Measurements from ENCODE around the gene SYNE1.
"Not testable (repeated sequence)": the region's sequence is repeated elsewhere in the genome, so short reads cannot be mapped to it uniquely, and the experiment has no call there.

The SYNE1 gene

DNA sequence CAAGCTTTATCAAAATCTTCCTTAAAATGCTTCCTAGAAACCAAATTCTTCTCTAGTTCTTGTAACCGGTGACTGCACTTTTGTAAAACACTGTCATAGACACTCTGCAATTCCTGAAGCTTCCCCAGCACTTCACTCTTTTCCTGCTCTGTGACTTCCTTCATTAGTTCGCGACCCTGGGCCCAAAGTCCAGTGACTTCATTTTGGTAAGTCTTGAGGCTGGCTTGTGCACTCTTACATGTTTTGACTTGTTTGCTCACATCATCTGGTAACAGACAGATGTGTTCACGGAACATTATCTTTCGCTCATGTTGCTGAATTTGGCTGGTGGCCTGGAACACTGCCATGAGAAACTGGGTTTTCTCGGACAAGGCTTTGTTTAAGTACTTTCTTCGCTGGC, 306.2 kb downstream of the SYNE1 start:
- in situ Hi-C loops (cut with HindIII; ENCODE audit: low sequenced_read_pairs) = no loop called here

DNA sequence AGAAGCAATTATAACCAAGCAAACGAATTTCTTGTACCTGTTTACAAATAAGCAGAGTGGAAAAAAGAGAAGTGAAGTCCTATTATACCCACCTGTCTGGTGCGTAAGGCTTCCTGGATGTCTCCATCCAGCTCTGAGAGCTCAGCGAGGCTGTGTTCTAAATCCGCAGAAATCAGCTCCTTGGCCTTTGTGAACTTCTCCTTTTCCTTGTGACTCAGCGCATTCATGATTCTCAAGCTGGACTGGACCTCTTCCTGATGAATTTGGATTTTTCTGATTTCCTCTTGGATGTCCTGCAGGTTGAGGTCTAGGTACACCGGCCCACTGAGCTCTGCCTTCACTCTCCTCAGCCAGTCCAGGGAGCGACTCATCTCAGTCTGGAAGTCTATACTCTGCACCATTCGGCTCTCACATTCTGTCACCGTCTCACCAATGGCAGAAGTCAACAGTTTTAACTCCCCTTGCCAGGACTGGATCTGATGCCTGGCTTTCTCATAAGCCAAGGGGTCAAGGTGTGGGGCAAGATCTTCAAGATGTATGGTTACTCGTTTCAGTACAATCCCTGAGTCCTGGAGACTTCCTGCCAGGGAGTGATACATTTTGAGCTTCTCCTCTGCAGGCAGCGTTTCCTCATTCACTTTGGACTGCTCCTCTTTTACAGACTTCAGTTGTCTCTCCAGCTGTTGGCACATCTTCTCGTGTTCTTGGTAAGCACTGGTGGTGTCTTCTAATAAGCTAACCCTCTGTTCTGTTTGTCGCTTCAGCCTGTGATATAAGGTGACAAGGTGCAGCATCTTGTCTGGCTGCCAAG, 307.3 kb downstream of the SYNE1 start:
- in situ Hi-C loops (cut with HindIII; ENCODE audit: low sequenced_read_pairs) = no loop called here

- in situ Hi-C loops (cut with HindIII; ENCODE audit: low sequenced_read_pairs) = not testable (repeated sequence)
These were observed 309.0 kb downstream of the SYNE1 start for GRCh38 chr6:152328200-152328599.

DNA sequence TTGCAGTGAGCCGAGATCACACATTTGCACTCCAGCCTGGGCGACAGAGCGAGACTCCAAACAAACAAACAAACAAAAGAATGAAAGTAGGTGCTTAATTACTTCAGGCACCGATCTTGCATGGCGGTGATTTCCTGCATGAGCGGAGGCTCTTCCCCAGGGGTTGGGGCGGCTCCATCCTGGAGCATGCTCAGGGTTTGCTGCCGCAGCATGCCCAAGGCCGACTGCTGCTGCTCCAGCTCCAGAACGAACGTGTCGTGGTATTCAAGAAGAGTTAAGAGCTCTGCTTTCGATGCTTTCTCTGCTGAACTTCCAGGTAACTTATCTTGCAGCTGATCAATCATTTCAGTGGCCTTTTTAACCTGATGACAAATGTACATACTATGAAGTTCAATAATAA, 313.8 kb downstream of the SYNE1 start:
- in situ Hi-C loops (cut with HindIII; ENCODE audit: low sequenced_read_pairs) = no loop called here

- in situ Hi-C loops (cut with HindIII; ENCODE audit: low sequenced_read_pairs) = loop anchor here (5.0 kb wide), 2 partner anchors 49 to 139 kb away; no protein-coding TSS in a partner anchor
These were observed 318.9 kb downstream of the SYNE1 start for GRCh38 chr6:152318278-152318677.

- in situ Hi-C loops (cut with HindIII; ENCODE audit: low sequenced_read_pairs) = loop anchor here (5.0 kb wide), 2 partner anchors 51 to 141 kb away; no protein-coding TSS in a partner anchor
These were observed 321.1 kb downstream of the SYNE1 start for GRCh38 chr6:152316024-152316423.

GRCh38 chr6:152314483-152314832, 322.7 kb downstream of the SYNE1 start:
- in situ Hi-C loops (cut with HindIII; ENCODE audit: low sequenced_read_pairs) = no loop called here

- in situ Hi-C loops (cut with HindIII; ENCODE audit: low sequenced_read_pairs) = no loop called here
These were observed 323.4 kb downstream of the SYNE1 start for GRCh38 chr6:152313542-152314482.

- in situ Hi-C loops (cut with HindIII; ENCODE audit: low sequenced_read_pairs) = no loop called here
These were observed 324.7 kb downstream of the SYNE1 start for GRCh38 chr6:152312434-152312833.

DNA sequence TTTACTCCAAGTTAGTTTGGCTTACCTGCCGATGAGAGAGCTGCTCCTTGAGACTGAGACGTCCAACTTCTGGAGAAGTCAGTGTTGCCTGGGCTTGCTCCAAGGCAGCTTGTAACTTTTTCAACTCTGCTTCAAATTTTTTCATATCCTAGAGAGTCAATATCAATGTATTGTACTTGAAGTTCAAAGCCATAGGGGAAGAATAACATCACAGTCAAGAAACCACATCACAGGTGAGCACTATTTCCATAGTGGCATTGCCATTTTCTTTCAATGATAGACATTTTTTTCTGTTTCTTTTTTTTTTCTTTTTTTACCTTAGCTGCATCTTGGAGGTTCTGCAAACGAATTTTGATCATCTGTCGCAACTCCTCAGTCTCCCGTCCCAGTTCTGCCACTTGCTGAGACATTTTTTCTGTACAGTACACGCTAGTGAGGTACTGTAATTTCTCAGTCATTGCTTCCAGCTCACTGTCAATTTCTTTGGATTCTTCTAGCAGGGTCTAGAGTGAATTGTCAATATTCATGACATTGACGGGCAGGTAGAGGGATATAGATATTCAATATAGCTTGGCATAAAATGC, 326.7 kb downstream of the SYNE1 start:
- in situ Hi-C loops (cut with HindIII; ENCODE audit: low sequenced_read_pairs) = no loop called here

DNA sequence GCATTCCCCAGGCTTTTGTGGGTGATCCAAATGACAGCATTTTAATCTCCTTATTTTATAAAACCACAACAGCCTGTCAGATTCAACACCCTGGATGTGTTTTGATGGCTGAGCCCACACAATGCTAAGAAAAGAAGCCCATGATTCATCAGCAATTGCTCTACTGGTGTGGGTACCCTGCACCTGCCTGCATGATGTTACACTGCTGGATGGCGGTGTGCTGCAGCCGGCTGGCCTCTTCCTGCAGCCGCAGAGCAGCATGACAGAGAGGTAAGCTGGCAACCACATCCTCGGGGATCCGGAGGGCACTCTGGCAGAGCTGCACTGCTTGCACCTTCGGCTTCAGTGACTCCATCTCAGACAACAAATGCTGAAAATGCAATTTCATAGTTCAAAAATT, 327.5 kb downstream of the SYNE1 start:
- in situ Hi-C loops (cut with HindIII; ENCODE audit: low sequenced_read_pairs) = no loop called here

DNA sequence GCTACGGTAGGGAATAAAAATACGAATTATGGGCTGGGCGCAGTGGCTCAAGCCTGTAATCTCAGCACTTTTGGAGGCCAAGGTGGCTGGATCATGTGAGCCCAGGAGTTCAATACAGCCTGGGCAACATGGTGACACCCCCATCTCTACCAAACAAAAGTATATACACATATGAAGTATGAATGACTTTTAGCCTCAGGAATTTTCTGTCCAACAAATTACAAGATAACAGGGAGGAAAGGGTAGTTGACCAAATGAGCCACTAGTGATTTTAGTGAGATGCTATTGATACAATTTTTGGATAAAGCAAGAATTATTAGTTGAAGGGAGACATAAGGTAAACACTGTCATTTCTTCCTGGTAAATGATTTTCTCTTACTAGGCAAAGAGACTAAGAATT, 328.2 kb downstream of the SYNE1 start:
- in situ Hi-C loops (cut with HindIII; ENCODE audit: low sequenced_read_pairs) = no loop called here

DNA sequence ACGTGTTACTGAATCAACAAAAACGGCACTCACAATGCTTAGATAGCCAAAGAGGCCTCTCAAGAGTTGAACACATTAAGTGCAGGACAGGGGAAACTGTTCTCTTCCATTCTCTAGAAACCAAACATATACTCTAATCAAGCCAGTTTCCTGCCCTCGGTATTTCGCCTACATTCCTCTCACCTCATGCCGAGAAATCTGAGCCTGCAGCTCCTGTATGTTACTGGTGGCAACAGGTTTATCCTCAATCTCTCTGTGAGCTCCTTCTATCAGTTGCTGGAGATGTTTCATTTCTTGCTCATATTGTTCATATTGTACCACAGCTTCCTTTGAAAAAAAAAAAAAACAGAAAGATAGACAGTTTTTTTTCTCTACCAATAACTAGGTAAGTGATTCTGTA, 328.9 kb downstream of the SYNE1 start:
- in situ Hi-C loops (cut with HindIII; ENCODE audit: low sequenced_read_pairs) = no loop called here

DNA sequence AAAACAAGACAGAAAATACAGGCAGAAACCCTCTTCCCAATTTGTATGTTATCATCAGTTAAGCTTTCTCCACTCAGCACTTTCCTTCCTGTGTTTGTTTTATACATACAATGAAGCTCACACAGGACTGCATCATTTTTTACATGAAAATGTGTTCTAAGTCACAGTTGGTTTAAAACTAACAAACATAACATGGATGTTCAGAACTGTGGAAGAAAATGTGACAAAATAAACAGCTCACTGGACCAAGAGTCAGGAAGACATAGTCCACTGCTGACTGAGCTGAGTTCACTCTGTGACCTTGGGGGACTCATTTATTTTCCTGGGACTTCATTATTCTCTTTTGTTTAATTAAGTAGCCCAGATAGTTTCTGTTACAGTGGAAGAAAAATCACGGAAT, 331.5 kb downstream of the SYNE1 start:
- in situ Hi-C loops (cut with HindIII; ENCODE audit: low sequenced_read_pairs) = no loop called here

GRCh38 chr6:152301765-152302568, 335.2 kb downstream of the SYNE1 start:
- in situ Hi-C loops (cut with HindIII; ENCODE audit: low sequenced_read_pairs) = no loop called here

DNA sequence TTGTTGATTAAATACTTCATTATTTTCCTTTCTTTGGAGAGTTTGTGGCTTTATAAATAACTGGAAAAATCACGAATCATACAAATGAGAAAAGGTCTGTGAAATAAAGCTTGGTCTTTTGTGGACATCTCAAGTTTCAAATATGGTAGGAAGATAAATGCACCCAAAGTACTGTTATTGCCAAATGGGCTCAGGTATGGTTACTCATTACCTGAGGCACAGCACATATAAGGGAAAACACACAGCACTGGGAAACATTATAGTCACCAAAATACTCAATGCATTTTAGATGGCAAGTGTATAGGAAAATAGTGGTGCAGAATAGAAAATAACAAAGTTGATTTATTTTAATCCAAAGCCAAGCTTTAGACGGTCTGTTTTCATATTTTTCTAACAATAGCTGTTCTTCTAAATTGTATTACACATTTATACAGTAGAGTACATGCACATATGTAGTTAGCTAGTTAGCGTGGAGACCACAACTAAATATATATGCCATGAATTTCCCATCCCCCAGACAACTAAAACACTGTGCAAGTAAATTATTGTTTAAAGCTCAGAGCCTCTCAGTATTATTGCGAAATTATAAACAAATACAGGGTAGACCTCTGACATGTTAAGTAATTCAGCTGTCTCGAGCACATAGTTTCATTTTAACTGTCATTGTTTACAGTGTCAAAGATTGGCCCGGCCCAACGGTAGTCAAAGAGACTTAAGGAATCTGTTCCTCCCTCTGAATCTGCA, 336.0 kb downstream of the SYNE1 start:
- in situ Hi-C loops (cut with HindIII; ENCODE audit: low sequenced_read_pairs) = no loop called here

- in situ Hi-C loops (cut with HindIII; ENCODE audit: low sequenced_read_pairs) = no loop called here
These were observed 336.6 kb downstream of the SYNE1 start for GRCh38 chr6:152300517-152300916.

- in situ Hi-C loops (cut with HindIII; ENCODE audit: low sequenced_read_pairs) = no loop called here
These were observed 338.1 kb downstream of the SYNE1 start for GRCh38 chr6:152298848-152299735.

DNA sequence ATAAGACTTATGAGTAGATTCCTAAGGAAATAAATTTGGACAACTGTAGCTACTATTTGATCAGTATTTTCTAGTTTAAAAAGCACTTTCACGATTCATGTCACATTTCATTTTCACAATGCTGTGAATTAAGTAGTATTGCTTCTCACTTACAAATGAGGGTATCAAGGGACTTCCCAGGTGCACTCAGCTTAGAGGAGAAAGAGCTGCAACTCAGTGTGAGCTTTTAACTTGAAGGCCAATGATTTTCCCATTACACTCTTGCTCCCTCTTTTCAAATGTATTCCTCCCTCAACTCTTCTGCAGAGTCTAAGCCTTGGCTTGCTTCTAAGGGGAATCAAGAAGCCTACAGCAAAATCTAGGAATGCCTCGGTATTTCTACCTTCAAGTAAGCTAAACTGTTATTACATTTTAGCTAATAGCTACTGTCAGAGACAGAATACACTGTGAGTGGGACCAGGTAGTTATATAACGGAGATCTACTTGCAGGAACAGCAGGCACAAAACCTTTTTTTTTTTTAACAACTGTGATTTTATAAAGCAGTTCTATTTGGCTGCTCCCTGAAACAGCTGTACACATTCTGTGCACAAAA, 339.0 kb downstream of the SYNE1 start:
- in situ Hi-C loops (cut with HindIII; ENCODE audit: low sequenced_read_pairs) = no loop called here

Measured in endothelial cell of hepatic sinusoid (primary cell).